Measurements from ENCODE around the gene C1orf116. TPM values are rescaled to one million over a fixed set of nuclear protein-coding genes. Genes with fewer than 3 reads are reported as not detected.

Gene C1orf116
- polyA plus RNA-seq, 1 donor: 0.12 TPM

DNA sequence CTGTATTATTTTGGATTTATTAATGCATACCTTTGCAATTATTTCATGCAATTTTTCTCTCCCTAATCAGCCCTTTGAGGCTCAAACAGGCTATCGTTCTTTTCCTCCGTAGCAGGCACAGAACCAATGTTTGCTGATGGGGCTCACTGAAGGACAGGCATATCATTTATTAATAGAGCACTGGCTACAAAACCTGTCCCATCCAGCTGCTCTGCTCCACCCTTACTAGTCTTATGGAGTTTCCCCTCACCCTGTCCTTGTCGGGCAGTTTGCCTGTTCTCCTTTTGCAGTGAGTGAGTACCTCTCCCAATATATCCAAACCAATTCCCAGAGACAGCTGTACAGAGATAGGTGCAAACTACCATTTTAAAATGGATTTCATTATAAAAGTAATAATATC is 45.7 kb downstream of the C1orf116 start:
- no peak for DNase-seq

- DNase-seq: no peak
Measured at GRCh38 chr1:206986402-206986801, 46.2 kb downstream of the C1orf116 start.

DNA sequence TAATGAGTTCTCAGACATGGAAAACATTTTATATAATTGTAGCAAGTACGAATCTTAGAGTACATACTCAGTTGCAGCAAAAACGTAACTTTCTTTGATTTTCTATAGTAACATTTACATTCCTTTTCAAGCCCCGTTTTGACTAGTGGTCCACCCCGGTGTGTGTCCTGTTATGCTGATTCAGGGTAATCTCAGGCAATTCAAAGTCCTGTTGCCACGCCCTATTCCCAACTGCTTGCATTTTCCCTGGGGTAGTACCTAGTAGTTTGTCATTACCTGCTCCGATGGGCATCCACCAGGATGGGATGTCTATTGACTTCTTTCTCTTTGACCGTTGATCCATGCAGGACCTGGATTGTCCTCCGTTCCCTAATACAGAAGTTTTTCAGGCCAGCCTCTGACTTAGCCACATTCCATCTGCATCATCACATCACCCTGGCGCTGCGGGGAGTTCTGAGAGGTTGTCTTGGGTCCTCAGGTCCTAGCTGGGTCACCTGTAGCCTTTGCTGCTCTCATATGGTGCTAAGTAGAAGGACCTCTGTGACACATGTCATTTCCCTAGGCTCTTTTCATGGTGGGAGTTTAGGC is 47.3 kb downstream of the C1orf116 start:
- DNase-seq: no peak

- peak; percentile 26 for DNase-seq
Measured at GRCh38 chr1:206982216-206982615, 50.3 kb downstream of the C1orf116 start.

- DNase-seq: no peak
Measured at GRCh38 chr1:206979379-206980043, 53.0 kb downstream of the C1orf116 start.

GRCh38 chr1:206978259-206978658 is 54.3 kb downstream of the C1orf116 start:
- DNase-seq: no peak

- DNase-seq: no peak
Measured at GRCh38 chr1:206975306-206975705, 57.2 kb downstream of the C1orf116 start.

GRCh38 chr1:206974140-206974539 is 58.4 kb downstream of the C1orf116 start:
- DNase-seq: no peak

DNA sequence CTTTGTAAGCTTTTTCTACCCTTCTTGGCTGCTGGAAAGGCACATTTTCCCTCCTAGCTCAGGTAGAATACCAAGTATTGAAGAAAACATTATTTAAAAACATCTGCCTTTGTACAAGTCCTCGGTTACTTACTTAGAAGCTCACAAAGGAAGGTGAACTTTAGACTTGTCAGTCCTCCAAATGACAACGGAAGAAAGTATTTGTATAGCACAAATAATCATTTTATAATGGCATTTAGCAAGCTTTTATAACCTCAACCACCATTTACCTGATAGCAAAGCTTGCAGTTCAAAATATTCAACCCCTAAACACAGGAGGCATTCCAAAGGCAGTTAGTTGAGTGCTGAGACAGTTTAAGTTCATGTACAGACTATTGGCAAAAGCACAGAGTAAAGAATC is 59.8 kb downstream of the C1orf116 start:
- no peak for DNase-seq

DNA sequence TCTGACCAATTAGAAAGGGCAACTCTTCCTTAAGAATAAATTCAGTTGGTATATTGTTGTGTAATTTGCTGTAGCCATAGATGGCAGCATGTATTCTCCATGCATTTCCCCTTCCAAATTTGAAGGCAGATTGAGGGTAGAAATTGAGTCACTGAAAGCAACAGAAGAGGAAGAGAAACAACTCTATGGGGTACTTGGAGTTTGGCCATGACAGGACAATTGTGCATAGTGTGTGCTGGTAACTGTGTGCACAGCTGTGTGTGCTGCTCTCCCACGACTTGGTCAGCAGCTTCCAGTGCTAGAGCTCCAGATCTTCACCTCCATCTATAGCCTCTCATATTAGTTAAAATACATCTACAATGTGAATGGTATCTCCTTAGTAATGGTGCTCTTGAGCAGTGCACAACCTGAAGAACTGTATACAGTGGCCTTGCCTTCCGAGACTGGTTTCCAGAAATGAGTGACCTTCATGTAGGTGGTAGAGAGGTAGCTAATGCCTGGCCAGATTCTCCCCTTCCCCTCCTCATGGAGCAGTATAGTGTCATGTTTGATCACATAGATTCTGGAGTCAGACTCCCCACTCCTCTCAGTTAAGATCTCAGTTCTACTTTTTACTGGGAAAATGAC is 61.4 kb downstream of the C1orf116 start:
- no peak for DNase-seq

GRCh38 chr1:206970446-206970845 is 62.1 kb downstream of the C1orf116 start, which contains the start of gene FCAMR:
FCAMR (minus strand) TSS chr1:206970460; CDS start chr1:206970125, 335 bp downstream.
- DNase-seq: no peak

DNA sequence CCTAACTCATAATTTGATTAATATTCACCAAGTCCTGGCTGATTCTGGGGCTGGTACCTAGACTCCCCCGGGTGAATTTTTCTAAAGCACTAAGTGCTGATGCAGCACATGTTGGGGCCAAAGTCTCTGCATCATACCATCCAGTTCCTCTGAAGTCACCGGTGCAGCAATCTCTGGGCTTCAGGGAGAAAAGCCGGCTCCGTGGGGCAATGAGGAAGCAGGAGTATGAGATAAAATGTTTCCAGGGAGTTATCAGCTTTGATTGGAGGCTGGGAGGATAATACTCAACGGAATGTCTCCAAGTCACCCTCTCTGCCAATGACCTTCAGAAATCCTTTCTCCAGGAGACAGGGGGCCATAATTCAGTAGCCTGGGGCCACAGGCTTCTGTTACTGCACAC is 63.5 kb downstream of the C1orf116 start:
- no peak for DNase-seq

Other genes with a start within 250 kb of the C1orf116 start
- gene IL20, start 167.1 kb downstream of the C1orf116 start, polyA plus RNA-seq (ENCODE audit: insufficient read length): not detected
- gene IL24, start 135.3 kb downstream of the C1orf116 start, polyA plus RNA-seq (ENCODE audit: insufficient read length): 0.12 TPM
- gene FCMR, start 110.8 kb downstream of the C1orf116 start, polyA plus RNA-seq (ENCODE audit: insufficient read length): 1.5 TPM
- 0.04 TPM for gene PIGR, start 86.3 kb downstream of the C1orf116 start, polyA plus RNA-seq (ENCODE audit: insufficient read length)
- not detected for gene FCAMR, start 62.3 kb downstream of the C1orf116 start, polyA plus RNA-seq (ENCODE audit: insufficient read length)
- 4.2 TPM for gene YOD1, start 18.5 kb upstream of the C1orf116 start, polyA plus RNA-seq (ENCODE audit: insufficient read length)
- gene PFKFB2, start 20.5 kb upstream of the C1orf116 start, polyA plus RNA-seq (ENCODE audit: insufficient read length): 4.6 TPM
- 0.10 TPM for gene C4BPB, start 56.1 kb upstream of the C1orf116 start, polyA plus RNA-seq (ENCODE audit: insufficient read length)
- 0.17 TPM for gene C4BPA, start 71.5 kb upstream of the C1orf116 start, polyA plus RNA-seq (ENCODE audit: insufficient read length)